Mesenchymal stem cell (in vitro differentiated cells and primary cell): Measurements from ENCODE around the gene PRAMEF9.
"Not testable (repeated sequence)": the region's sequence is repeated elsewhere in the genome, so short reads cannot be mapped to it uniquely, and the experiment has no call there.

Source experiments
- DNase-seq: peaks from one replicate; pipeline ENCODE4 v3.0.0-alpha.2; 2013
- H2AFZ ChIP-seq: one replicate; pipeline ENCODE4 v1.6.1; 2013; ENCODE audit warnings: low read depth, mild to moderate bottlenecking, control low read depth, inconsistent platforms, low read length, moderate library complexity
- H2AK5ac ChIP-seq: 2 replicates; pipeline ENCODE4 v1.6.1; 2013; ENCODE audit warnings: low read length, moderate library complexity, mild to moderate bottlenecking, inconsistent platforms; ENCODE audit not compliant: severe bottlenecking
- H2BK120ac ChIP-seq: one replicate; pipeline ENCODE4 v1.6.1; 2013; ENCODE audit warnings: low read depth, mild to moderate bottlenecking, inconsistent platforms, low read length, moderate library complexity
- H2BK12ac ChIP-seq, 2 experiments: one replicate each; pipeline ENCODE4 v1.6.1; 2013; ENCODE audit warnings: inconsistent platforms in 2 of 2, low read length in 2 of 2, mild to moderate bottlenecking in 2 of 2, moderate library complexity in 2 of 2, control low read depth in 1 of 2
- H2BK15ac ChIP-seq: one replicate; pipeline ENCODE4 v1.6.1; 2013; ENCODE audit warnings: mild to moderate bottlenecking, low read depth, inconsistent platforms; ENCODE audit not compliant: poor library complexity, severe bottlenecking
- H2BK5ac ChIP-seq: 2 replicates; pipeline ENCODE4 v1.6.1; 2013; ENCODE audit warnings: low read depth, mild to moderate bottlenecking, low read length, control low read depth, inconsistent platforms; ENCODE audit not compliant: poor library complexity, severe bottlenecking
- H3K14ac ChIP-seq, 2 experiments: one replicate each; pipeline ENCODE4 v1.6.1; 2013; ENCODE audit warnings: inconsistent platforms in 2 of 2, low read length in 2 of 2, control low read depth in 1 of 2, mild to moderate bottlenecking in 1 of 2, moderate library complexity in 1 of 2
- H3K18ac ChIP-seq, 2 experiments: one replicate each; pipeline ENCODE4 v1.6.1; 2013; ENCODE audit warnings: inconsistent platforms in 2 of 2, low read length in 2 of 2, control low read depth in 1 of 2, low read depth in 1 of 2, mild to moderate bottlenecking in 1 of 2
- H3K23ac ChIP-seq, 2 experiments: one replicate each; pipeline ENCODE4 v1.6.1; 2013; ENCODE audit warnings: inconsistent platforms in 2 of 2, low read length in 2 of 2, mild to moderate bottlenecking in 2 of 2, moderate library complexity in 2 of 2, control low read depth in 1 of 2
- H3K27ac ChIP-seq: 2 replicates; pipeline ENCODE4 v1.5.1; 2013; ENCODE audit warnings: mild to moderate bottlenecking, moderate library complexity, low read length, control low read depth, inconsistent platforms; ENCODE audit not compliant: poor library complexity, severe bottlenecking
- H3K27me3 ChIP-seq, 2 experiments: 2 replicates each; pipeline versions ENCODE4 v1.6.1 to v1.7.0; 2013; ENCODE audit warnings: low read length in 2 of 2, mild to moderate bottlenecking in 2 of 2, moderate library complexity in 2 of 2, control low read depth in 1 of 2, inconsistent platforms in 1 of 2; ENCODE audit not compliant: control insufficient read depth in 1 of 2, insufficient read depth in 1 of 2
- H3K36me3 ChIP-seq, 2 experiments: 2 replicates each; pipeline versions ENCODE4 v1.6.1 to v1.7.0; 2013; ENCODE audit warnings: low read length in 2 of 2, control low read depth in 1 of 2, inconsistent platforms in 1 of 2, low read depth in 1 of 2, mild to moderate bottlenecking in 1 of 2; ENCODE audit not compliant: insufficient read depth in 2 of 2, control insufficient read depth in 1 of 2
- H3K4ac ChIP-seq, 2 experiments: one replicate each; pipeline ENCODE4 v1.6.1; 2013; ENCODE audit warnings: inconsistent platforms in 2 of 2, low read length in 2 of 2, mild to moderate bottlenecking in 2 of 2, moderate library complexity in 2 of 2, control low read depth in 1 of 2, low read depth in 1 of 2
- H3K4me1 ChIP-seq: 2 replicates; pipeline ENCODE4 v1.6.1; 2013; ENCODE audit warnings: low read depth, low read length, control low read depth; ENCODE audit not compliant: control insufficient read depth, insufficient read depth
- H3K4me2 ChIP-seq: 2 replicates; pipeline ENCODE4 v1.6.1; 2013; ENCODE audit warnings: low read length, mild to moderate bottlenecking, inconsistent platforms; ENCODE audit not compliant: poor library complexity, severe bottlenecking
- H3K4me3 ChIP-seq, 2 experiments: 2 replicates each; pipeline versions ENCODE4 v1.5.1 to v1.7.0; 2013; ENCODE audit warnings: low read length in 2 of 2, mild to moderate bottlenecking in 2 of 2, control low read depth in 1 of 2, low read depth in 1 of 2; ENCODE audit not compliant: insufficient read depth in 1 of 2
- H3K79me1 ChIP-seq: replicated peaks from 2 replicates; pipeline ENCODE4 v1.6.1; 2013; ENCODE audit warnings: mild to moderate bottlenecking, control low read depth, low read length, inconsistent platforms; ENCODE audit not compliant: poor library complexity, severe bottlenecking
- H3K9ac ChIP-seq: 2 replicates; pipeline ENCODE4 v1.7.0; 2013; ENCODE audit warnings: mild to moderate bottlenecking, low read length, moderate library complexity
- H3K9me3 ChIP-seq: 2 replicates; pipeline ENCODE4 v1.7.0; 2013; ENCODE audit warnings: mild to moderate bottlenecking, low read length; ENCODE audit not compliant: control insufficient read depth
- H4K8ac ChIP-seq: one replicate; pipeline ENCODE4 v1.6.1; 2013; ENCODE audit warnings: inconsistent platforms, mild to moderate bottlenecking, low read length, moderate library complexity
- H4K91ac ChIP-seq: one replicate; pipeline ENCODE4 v1.6.1; 2013; ENCODE audit warnings: mild to moderate bottlenecking, low read length, inconsistent platforms
- WGBS: methylation state at CpG from one replicate; pipeline ENCODE4 v1.1.7; 2013; ENCODE audit warnings: mixed read lengths; 5-methylcytosine and 5-hydroxymethylcytosine counted together

The PRAMEF9 gene

DNA sequence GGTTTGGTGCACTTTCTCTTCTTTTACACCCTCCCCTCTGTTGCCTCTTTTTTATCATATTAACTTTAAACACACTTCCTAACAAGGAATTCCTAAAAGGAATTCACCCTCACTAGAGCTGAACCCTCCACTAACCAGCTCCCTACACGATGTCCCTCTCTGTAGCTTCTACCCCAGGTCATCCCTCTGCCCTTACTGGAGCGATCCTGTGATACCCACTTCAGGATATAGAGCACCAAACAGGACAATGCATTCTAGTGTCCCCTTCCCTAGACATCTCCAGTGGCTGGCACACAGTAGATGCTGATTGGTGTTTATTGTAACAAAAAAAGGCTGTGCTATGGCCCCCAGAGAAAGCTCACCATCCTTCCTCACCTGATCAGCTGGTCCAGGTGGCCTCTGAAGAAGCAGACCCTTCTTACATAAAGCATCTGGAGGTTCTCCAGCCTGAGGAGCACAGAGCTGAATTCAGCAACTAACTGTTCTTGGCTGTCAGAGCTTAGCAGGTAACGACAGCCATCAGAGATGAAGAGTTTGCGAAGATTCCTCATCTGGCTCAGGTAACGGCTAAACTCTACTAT is 52.9 kb downstream of the PRAMEF9 start:
- WGBS: 59% methylated on average over 4 of the region's 5 CpGs
- H2BK15ac ChIP-seq: no peak overlapping the region

DNA sequence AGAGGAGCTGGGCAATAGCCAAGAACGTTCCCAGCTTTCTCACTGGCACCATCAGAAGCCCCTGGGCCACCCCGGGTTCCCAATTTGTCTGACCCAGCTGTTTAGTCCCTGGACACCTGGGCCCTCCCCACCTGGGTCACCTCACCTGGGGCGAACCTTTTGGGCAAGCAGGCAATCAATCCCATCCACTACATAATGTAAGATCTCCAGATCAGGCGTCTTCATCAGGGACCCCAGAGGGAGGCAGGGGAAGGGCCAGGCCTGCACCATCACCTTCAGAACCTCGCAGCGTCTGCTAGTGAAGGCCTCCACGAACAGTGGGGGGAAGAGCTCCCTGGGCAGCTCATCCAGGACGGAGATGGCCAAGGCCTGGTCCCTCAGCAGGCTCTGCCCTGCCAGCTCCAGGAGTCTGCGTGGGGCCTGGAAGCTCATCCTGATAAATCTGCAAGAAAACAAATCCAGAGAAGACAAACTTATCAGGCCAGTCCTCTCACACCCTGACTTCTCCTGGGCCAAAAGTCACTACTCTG is 54.1 kb downstream of the PRAMEF9 start, which contains the start of gene PRAMEF18:
PRAMEF18 (minus strand) TSS at position 480 of the 530 bp plus-strand sequence; CDS start at position 432, 48 bp downstream.
- not testable (repeated sequence) for H2BK120ac ChIP-seq, H3K14ac ChIP-seq, H2BK12ac ChIP-seq, H3K4me2 ChIP-seq, H3K9ac ChIP-seq, H3K23ac ChIP-seq, H3K27me3 ChIP-seq, H2BK5ac ChIP-seq, H3K18ac ChIP-seq, H3K79me1 ChIP-seq, H4K91ac ChIP-seq, H3K36me3 ChIP-seq, H3K4me1 ChIP-seq, H3K4me3 ChIP-seq, DNase-seq, H2AFZ ChIP-seq, H2BK15ac ChIP-seq, H3K4ac ChIP-seq, H2AK5ac ChIP-seq, H3K27ac ChIP-seq, H3K9me3 ChIP-seq, H4K8ac ChIP-seq
- 54% methylated on average over 9 of the region's 9 CpGs for WGBS

More for the DNA sequence above, 52.9 kb downstream of the PRAMEF9 start:
- Histone ChIP-seq H4K91ac (no peak overlapping the region), H4K8ac (no peak overlapping the region), H3K4me3 (no peak overlapping the region), H3K4me1 (no peaks in the 10 kb centered on the region), H2BK5ac (no peak overlapping the region), H3K27ac (no peak overlapping the region), H3K79me1 (no peaks in the 10 kb centered on the region), H3K4me2 (no peak overlapping the region), H2AFZ (no peak overlapping the region), H3K18ac (no peak overlapping the region), H2BK120ac (no peak overlapping the region), H3K9ac (no peak overlapping the region), H3K4ac (no peak overlapping the region), H3K14ac (no peak overlapping the region), H3K9me3 (no peaks in the 10 kb centered on the region), H2AK5ac (no peak overlapping the region), H3K27me3 (peaks cover 0 to 6% of the 10 kb centered on the region in 2 experiments), H3K23ac (no peak overlapping the region), H2BK12ac (no peak overlapping the region), H3K36me3 (no peaks in the 10 kb centered on the region)
- no peak for DNase-seq

DNA sequence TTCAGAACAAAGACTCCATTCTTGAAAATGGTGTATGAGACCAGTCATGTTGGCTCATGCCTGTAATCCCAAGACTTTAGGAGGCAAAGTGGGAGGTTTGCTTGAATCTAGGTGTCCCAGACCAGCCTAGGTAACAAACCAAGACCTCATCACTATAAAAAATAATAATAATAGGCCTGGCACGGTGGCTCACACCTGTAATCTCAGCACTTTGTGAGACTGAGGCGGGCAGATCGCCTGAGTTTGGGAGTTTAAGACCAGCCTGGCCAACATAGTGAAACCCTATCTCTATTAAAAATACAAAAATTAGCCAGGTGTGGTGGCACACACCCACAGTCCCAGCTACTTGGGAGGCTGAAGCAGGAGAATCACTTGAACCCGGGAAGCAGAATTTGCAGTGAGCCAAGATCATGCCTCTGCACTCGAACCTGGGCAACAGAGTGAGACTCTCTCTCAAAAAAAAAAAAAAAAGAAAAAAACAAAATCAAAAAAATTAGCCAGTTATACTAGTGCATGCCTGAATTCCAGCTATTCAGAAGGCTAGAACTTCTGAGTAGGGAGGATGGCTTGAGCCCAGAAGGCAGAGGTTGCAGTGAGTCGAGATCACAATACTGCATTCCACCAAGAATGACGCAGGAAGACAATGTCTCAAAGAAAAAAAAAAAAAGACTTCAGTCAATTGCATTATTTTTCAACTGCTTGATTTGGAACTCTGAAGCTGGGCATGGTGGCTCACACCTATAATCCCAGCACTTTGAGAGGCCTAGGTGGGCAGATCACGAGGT is 55.8 kb downstream of the PRAMEF9 start:
- not testable (repeated sequence) for H3K4me2 ChIP-seq, DNase-seq, H3K9ac ChIP-seq, H4K8ac ChIP-seq, H3K27ac ChIP-seq, H2BK12ac ChIP-seq, H3K4me1 ChIP-seq, H2AK5ac ChIP-seq, H2BK5ac ChIP-seq, H3K9me3 ChIP-seq, H3K14ac ChIP-seq, H3K79me1 ChIP-seq, H2BK15ac ChIP-seq, H4K91ac ChIP-seq, H2BK120ac ChIP-seq, H2AFZ ChIP-seq, H3K23ac ChIP-seq, H3K4ac ChIP-seq, H3K18ac ChIP-seq, H3K27me3 ChIP-seq, H3K4me3 ChIP-seq, H3K36me3 ChIP-seq
- WGBS: 70% methylated on average over 7 of the region's 8 CpGs

DNA sequence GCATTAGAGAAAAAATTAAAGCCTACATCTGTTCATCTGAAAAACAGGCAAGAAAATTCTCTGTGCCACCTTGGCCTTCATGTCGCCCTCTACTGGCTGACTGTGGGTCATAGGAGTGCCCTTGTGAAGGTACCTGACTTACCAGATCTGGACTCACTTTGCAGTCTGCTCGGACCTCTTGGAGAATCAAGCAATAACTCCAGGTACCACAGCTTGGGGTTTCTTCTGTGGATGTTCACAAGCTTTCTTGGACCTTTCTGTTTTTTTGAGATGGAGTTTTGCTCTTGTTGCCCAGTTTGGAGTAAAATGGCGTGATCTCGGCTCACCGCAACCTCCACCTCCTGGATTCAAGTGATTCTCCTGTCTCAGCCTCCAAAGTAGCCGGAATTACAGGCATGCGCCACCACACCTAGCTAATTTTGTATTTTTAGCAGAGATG is 56.7 kb downstream of the PRAMEF9 start:
- H3K9ac ChIP-seq: no peak overlapping the region
- no peak overlapping the region for H3K4me3 ChIP-seq
- H3K4ac ChIP-seq: no peak overlapping the region
- H3K4me2 ChIP-seq: no peak overlapping the region
- no peak overlapping the region for H3K23ac ChIP-seq
- H3K18ac ChIP-seq: no peak overlapping the region
- H2AK5ac ChIP-seq: no peak overlapping the region
- H3K14ac ChIP-seq: no peak overlapping the region
- H2BK5ac ChIP-seq: no peak overlapping the region
- H3K27me3 ChIP-seq: peaks cover 0 to 6% of the 10 kb centered on the region in 2 experiments
- H3K36me3 ChIP-seq: no peaks in the 10 kb centered on the region
- H4K91ac ChIP-seq: no peak overlapping the region
- DNase-seq: no peak
- no peak overlapping the region for H2BK15ac ChIP-seq
- H3K9me3 ChIP-seq: no peaks in the 10 kb centered on the region
- 68% methylated on average over 7 of the region's 7 CpGs for WGBS
- no peak overlapping the region for H4K8ac ChIP-seq
- no peak overlapping the region for H3K27ac ChIP-seq
- H2AFZ ChIP-seq: no peak overlapping the region
- H3K79me1 ChIP-seq: no peaks in the 10 kb centered on the region
- no peak overlapping the region for H2BK12ac ChIP-seq
- H2BK120ac ChIP-seq: no peak overlapping the region
- H3K4me1 ChIP-seq: no peaks in the 10 kb centered on the region
